ENCODE data around the gene RNLS.

Gene RNLS

DNA sequence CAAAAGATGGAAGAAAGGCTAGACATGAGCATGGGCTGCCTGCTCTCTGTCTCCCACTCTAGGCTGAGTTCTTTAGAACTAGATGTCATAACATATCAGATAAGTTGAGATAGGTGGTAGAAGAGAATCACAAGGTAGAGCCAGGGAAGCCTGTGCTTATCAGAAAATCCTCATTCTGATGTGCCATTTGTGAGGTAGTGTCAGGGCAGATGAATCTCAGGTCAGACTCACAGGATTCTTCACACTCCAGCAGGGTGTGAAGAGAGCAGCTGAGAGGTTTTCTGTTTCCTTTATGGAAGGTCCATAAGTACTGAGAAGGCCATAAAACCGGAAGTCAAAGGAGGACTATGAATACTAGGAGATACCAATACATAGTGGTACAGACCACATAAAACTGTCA is 132.9 kb downstream of the RNLS start:
- Histone ChIP-seq H3K27me3 (ENCODE audit: low read length) (no peaks in the 10 kb centered on the region), H3K9me2 (replicated peaks; ENCODE audit: insufficient read depth, low read length) (no peaks in the 10 kb centered on the region), H3F3A (ENCODE audit: insufficient read depth) (no peaks in the 10 kb centered on the region), H3K79me2 (ENCODE audit: insufficient read depth, low read length) (no peaks in the 10 kb centered on the region), H3K27ac (ENCODE audit: low read depth, low read length) (no peak overlapping the region), H3K36me3 (ENCODE audit: low read length) (no peaks in the 10 kb centered on the region), H3K9ac (ENCODE audit: low read length) (no peak overlapping the region), H3K4me3 (ENCODE audit: insufficient read depth, low read length, poor library complexity, severe bottlenecking) (no peak overlapping the region), H4K20me1 (ENCODE audit: low read depth, low read length) (no peaks in the 10 kb centered on the region), H3K9me3 (ENCODE audit: insufficient read depth, low read length) (no peaks in the 10 kb centered on the region), H2AFZ (ENCODE audit: low read depth, low read length, severe bottlenecking) (peak overlapping the region; percentile 35), H3K4me2 (ENCODE audit: low read depth, low read length, poor library complexity, severe bottlenecking) (no peak overlapping the region)
- TF ChIP-seq EZH2phosphoT487 (conservative IDR thresholded peaks at IDR 0.05; ENCODE audit: low read length), result no peak
- TF ChIP-seq, protein P1, sequence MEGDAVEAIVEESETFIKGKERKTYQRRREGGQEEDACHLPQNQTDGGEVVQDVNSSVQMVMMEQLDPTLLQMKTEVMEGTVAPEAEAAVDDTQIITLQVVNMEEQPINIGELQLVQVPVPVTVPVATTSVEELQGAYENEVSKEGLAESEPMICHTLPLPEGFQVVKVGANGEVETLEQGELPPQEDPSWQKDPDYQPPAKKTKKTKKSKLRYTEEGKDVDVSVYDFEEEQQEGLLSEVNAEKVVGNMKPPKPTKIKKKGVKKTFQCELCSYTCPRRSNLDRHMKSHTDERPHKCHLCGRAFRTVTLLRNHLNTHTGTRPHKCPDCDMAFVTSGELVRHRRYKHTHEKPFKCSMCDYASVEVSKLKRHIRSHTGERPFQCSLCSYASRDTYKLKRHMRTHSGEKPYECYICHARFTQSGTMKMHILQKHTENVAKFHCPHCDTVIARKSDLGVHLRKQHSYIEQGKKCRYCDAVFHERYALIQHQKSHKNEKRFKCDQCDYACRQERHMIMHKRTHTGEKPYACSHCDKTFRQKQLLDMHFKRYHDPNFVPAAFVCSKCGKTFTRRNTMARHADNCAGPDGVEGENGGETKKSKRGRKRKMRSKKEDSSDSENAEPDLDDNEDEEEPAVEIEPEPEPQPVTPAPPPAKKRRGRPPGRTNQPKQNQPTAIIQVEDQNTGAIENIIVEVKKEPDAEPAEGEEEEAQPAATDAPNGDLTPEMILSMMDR (IDR thresholded peaks at IDR 0.05; ENCODE audit: insufficient read depth, low read length, poor library complexity, severe bottlenecking), result no peak

DNA sequence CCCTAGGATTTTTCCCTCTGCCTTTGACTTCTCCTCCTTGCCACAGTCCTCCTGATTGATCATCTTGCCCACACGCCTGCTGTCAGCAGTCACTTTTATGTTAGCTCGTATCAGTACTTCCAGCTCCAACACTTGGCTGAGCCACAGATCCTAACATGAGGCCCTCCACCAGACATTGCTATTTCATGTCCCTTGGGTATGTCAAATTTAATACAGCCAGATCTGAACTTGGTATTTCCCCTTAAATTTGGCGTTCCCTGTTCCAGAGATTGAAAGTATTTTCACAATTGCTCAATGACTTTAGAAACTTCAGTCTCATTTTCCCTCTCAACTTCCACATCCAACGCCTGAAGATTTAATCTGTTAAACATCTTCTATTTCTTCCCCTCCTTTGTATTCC is 140.4 kb downstream of the RNLS start:
- TF ChIP-seq, protein P1 (IDR thresholded peaks at IDR 0.05; ENCODE audit: insufficient read depth, low read length, poor library complexity, severe bottlenecking), result no peak
- no peak for TF ChIP-seq EZH2phosphoT487 (conservative IDR thresholded peaks at IDR 0.05; ENCODE audit: low read length)
- H3K36me3 ChIP-seq (ENCODE audit: low read length), result no peaks in the 10 kb centered on the region
- H2AFZ ChIP-seq (ENCODE audit: low read depth, low read length, severe bottlenecking), result no peak overlapping the region
- H3K27me3 ChIP-seq (ENCODE audit: low read length), result no peaks in the 10 kb centered on the region
- H3K4me3 ChIP-seq (ENCODE audit: insufficient read depth, low read length, poor library complexity, severe bottlenecking), result no peak overlapping the region
- H3K4me2 ChIP-seq (ENCODE audit: low read depth, low read length, poor library complexity, severe bottlenecking), result no peak overlapping the region
- H3K9me3 ChIP-seq (ENCODE audit: insufficient read depth, low read length), result no peaks in the 10 kb centered on the region
- H3F3A ChIP-seq (ENCODE audit: insufficient read depth), result no peaks in the 10 kb centered on the region
- no peaks in the 10 kb centered on the region for H4K20me1 ChIP-seq (ENCODE audit: low read depth, low read length)
- H3K9me2 ChIP-seq (replicated peaks; ENCODE audit: insufficient read depth, low read length), result no peaks in the 10 kb centered on the region
- no peaks in the 10 kb centered on the region for H3K79me2 ChIP-seq (ENCODE audit: insufficient read depth, low read length)
- no peak overlapping the region for H3K9ac ChIP-seq (ENCODE audit: low read length)
- H3K27ac ChIP-seq (ENCODE audit: low read depth, low read length), result no peak overlapping the region

DNA sequence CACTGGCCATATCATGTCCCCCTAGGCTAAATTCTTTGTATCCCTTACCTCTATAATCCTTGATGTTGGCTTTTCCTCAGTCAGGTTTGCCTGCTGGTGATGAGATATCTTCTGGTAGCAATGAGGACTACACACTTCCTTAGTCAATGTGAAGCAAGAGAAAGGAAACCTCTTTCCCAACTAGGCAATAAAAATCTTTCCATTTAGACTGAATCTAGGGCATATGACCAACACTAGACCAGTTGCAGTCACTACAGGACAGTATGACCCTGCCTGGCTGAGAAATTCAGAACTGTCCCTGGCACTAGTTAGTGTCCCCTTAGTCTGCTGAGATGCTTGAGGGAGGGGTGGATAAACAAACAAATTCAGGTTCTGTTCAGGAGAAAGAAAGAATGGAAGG is 142.6 kb downstream of the RNLS start:
- no peak overlapping the region for H3K4me2 ChIP-seq (ENCODE audit: low read depth, low read length, poor library complexity, severe bottlenecking)
- no peaks in the 10 kb centered on the region for H4K20me1 ChIP-seq (ENCODE audit: low read depth, low read length)
- H3K79me2 ChIP-seq (ENCODE audit: insufficient read depth, low read length), result no peaks in the 10 kb centered on the region
- no peak overlapping the region for H2AFZ ChIP-seq (ENCODE audit: low read depth, low read length, severe bottlenecking)
- no peak overlapping the region for H3K4me3 ChIP-seq (ENCODE audit: insufficient read depth, low read length, poor library complexity, severe bottlenecking)
- no peaks in the 10 kb centered on the region for H3F3A ChIP-seq (ENCODE audit: insufficient read depth)
- H3K36me3 ChIP-seq (ENCODE audit: low read length), result no peaks in the 10 kb centered on the region
- no peak overlapping the region for H3K27ac ChIP-seq (ENCODE audit: low read depth, low read length)
- no peaks in the 10 kb centered on the region for H3K27me3 ChIP-seq (ENCODE audit: low read length)
- TF ChIP-seq, protein P1 (IDR thresholded peaks at IDR 0.05; ENCODE audit: insufficient read depth, low read length, poor library complexity, severe bottlenecking), result no peak
- no peak for TF ChIP-seq EZH2phosphoT487 (conservative IDR thresholded peaks at IDR 0.05; ENCODE audit: low read length)
- H3K9me2 ChIP-seq (replicated peaks; ENCODE audit: insufficient read depth, low read length), result no peaks in the 10 kb centered on the region
- no peaks in the 10 kb centered on the region for H3K9me3 ChIP-seq (ENCODE audit: insufficient read depth, low read length)
- no peak overlapping the region for H3K9ac ChIP-seq (ENCODE audit: low read length)
